T-helper 2 cell treated with Interferon-gamma antibody and Interleukin-4, amounts not matched to agents 5 μg/mL and 100 μg/mL, for 36 hours (primary cell): ENCODE measurements around the gene NACAD.

Experiments
- DNase-seq: peaks from one replicate; pipeline ENCODE4 v3.0.0; 2021; ENCODE audit warnings: low spot score
- H3K27ac Mint-ChIP-seq: one replicate; pipeline ENCODE4 v1.8.0; 2021; ENCODE audit warnings: mild to moderate bottlenecking, mixed read lengths
- H3K27me3 Mint-ChIP-seq: one replicate; pipeline ENCODE4 v1.8.0; 2021; ENCODE audit warnings: low read depth, mixed read lengths
- H3K36me3 Mint-ChIP-seq: one replicate; pipeline ENCODE4 v1.8.0; 2021; ENCODE audit warnings: low read depth, mixed read lengths
- H3K4me1 Mint-ChIP-seq: one replicate; pipeline ENCODE4 v1.8.0; 2021; ENCODE audit warnings: low read depth, mixed read lengths
- H3K4me3 Mint-ChIP-seq: one replicate; pipeline ENCODE4 v1.8.0; 2022; ENCODE audit warnings: mild to moderate bottlenecking, moderate library complexity, mixed read lengths
- H3K9me3 Mint-ChIP-seq: one replicate; pipeline ENCODE4 v1.8.0; 2021; ENCODE audit warnings: mixed read lengths

The NACAD gene

DNA sequence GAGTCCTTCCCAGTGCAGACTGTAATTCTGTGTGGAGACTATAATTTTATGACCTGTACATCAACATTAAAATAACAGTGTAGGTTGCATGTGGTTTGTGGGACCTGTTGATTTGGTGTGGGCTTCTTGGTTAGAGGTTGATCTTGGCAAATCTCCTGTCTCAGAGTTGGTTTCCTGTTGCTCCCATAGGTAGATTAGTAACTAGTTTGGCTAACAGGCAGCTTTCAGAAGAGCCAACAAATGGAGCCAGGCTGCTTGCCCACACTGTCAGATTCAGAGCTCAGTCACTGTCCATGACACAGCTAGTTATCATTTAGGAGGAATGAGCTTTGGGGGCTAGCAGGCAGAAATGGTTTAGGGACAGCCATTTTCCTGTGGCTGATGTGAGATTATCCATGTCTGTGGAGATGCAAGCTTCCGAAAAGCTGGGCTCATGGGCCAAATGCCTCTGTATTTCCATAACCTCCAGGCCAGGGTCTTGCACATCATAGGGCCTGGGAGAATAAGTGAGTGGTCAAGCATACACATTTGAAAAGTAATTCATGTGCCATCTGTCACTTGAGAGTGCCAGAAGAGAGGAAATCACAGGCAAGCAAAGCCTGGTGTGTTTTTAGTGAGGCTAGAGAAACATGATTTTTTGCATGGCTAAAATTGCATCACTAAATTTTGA lies 55.4 kb downstream of the NACAD start:
- peaks cover 64% of the 10 kb centered on the region for H3K4me1 Mint-ChIP-seq
- no peak for DNase-seq
- peaks cover 71% of the 10 kb centered on the region for H3K36me3 Mint-ChIP-seq
- no peaks in the 10 kb centered on the region for H3K9me3 Mint-ChIP-seq
- H3K27ac Mint-ChIP-seq = peak overlapping the region; percentile 63
- peak overlapping the region; percentile 60 for H3K4me3 Mint-ChIP-seq
- no peaks in the 10 kb centered on the region for H3K27me3 Mint-ChIP-seq

DNA sequence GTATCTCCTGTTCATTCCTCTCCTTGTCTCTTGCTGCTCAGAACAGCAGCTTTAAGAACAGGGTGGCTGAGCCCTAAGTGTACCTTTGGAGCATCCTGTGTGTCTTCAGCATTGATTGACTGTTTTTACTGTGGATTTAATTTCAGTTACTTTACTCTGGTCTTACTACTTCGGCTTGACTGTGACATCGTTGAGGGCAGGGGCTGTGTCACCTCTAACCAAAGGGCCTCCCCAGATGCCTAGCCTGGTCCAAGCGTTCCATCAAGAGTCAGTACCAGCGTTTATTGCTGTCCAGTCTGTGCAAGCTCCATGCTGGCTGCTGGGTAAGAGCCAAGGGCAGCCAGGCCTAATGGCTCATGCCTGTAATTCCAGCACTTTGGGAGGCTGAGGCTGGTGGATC lies 56.3 kb downstream of the NACAD start:
- Mint-ChIP-seq H3K36me3 (peaks cover 72% of the 10 kb centered on the region), H3K9me3 (no peaks in the 10 kb centered on the region), H3K4me3 (peak overlapping the region; percentile 60), H3K27ac (peak overlapping the region; percentile 63), H3K4me1 (peaks cover 58% of the 10 kb centered on the region), H3K27me3 (no peaks in the 10 kb centered on the region)
- DNase-seq = no peak

DNA sequence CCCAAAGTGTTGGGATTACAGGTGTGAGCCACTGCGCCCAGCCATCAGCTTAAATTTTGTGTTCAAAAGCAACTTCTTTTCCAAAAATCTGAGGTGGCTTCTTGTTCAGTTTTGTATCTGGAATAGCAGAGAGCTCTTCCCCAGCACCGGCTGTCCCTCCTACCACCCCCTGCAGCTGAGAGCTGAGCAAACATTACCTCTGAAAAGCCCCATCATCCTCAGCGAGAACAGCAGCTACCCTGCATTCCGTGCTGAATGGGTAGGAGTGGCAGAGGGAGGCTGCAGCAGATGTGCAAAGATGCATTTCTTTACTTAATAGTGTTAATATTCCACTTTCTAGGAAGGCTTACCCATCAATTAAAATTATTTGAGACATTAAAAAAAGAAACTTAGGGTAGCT lies 56.9 kb downstream of the NACAD start:
- no peaks in the 10 kb centered on the region for H3K9me3 Mint-ChIP-seq
- peak overlapping the region; percentile 60 for H3K4me3 Mint-ChIP-seq
- H3K4me1 Mint-ChIP-seq = peaks cover 61% of the 10 kb centered on the region
- peak overlapping the region; percentile 45 for H3K27ac Mint-ChIP-seq
- H3K36me3 Mint-ChIP-seq = peaks cover 73% of the 10 kb centered on the region
- H3K27me3 Mint-ChIP-seq = no peaks in the 10 kb centered on the region
- no peak for DNase-seq
